HepG2 (cell line): Measurements from ENCODE around the gene SIN3A. TPM values are rescaled to one million over a fixed set of nuclear protein-coding genes. Genes with fewer than 3 reads are reported as not detected.

Experiments
- ATF7-NPFF ChIP-seq: sonication (generic); formaldehyde crosslinking; IDR thresholded peaks from 2 replicates; pipeline ENCODE4 v1.8.1; 2023; ENCODE audit warnings: mild to moderate bottlenecking, low read depth, missing genetic modification reagents, moderate library complexity
- BRCA1 ChIP-seq: sonication (generic); formaldehyde crosslinking; IDR thresholded peaks from 2 replicates; pipeline ENCODE4 v1.4.0; 2020; ENCODE audit warnings: missing genetic modification reagents
- DZIP1 ChIP-seq: sonication (generic); formaldehyde crosslinking; IDR thresholded peaks from 2 replicates; pipeline ENCODE4 v1.5.0; 2020; ENCODE audit warnings: mild to moderate bottlenecking, missing genetic modification reagents
- HDAC6 ChIP-seq: fragments of 200-600 bp; sonication (generic); IDR thresholded peaks from 2 replicates; pipeline ENCODE4 v1.7.0; 2017; ENCODE audit warnings: mild to moderate bottlenecking, antibody characterized with exemption, low read length, low read depth
- PCBP1 ChIP-seq: fragments of 200-400 bp; formaldehyde crosslinking; IDR thresholded peaks from 2 replicates; pipeline ENCODE4 v1.6.1; 2017; ENCODE audit warnings: mild to moderate bottlenecking, low read depth, low read length, borderline replicate concordance
- THAP9 ChIP-seq: sonication (generic); formaldehyde crosslinking; IDR thresholded peaks from 2 replicates; pipeline ENCODE4; 2020; ENCODE audit warnings: missing genetic modification reagents, mild to moderate bottlenecking, borderline replicate concordance
- THYN1 ChIP-seq: sonication (generic); formaldehyde crosslinking; IDR thresholded peaks from 2 replicates; pipeline ENCODE4 v1.8.1; 2023; ENCODE audit warnings: low read depth, mild to moderate bottlenecking, moderate library complexity, missing genetic modification reagents, borderline replicate concordance
- ZFX ChIP-seq: sonication (generic); formaldehyde crosslinking; IDR thresholded peaks from 2 replicates; pipeline ENCODE4 v1.4.0; 2020; ENCODE audit warnings: mild to moderate bottlenecking, low read depth, missing genetic modification reagents, moderate library complexity
- ZNF121 ChIP-seq: sonication (generic); formaldehyde crosslinking; IDR thresholded peaks from 2 replicates; pipeline ENCODE4 v1.5.0; 2020; ENCODE audit warnings: mild to moderate bottlenecking, missing genetic modification reagents
- ZNF605 ChIP-seq: sonication (generic); formaldehyde crosslinking; IDR thresholded peaks from 2 replicates; pipeline ENCODE4 v1.8.0; 2022; ENCODE audit warnings: mild to moderate bottlenecking, missing genetic modification reagents
- ZNF768 ChIP-seq: sonication (generic); formaldehyde crosslinking; IDR thresholded peaks from 2 replicates; pipeline ENCODE4 v1.4.0; 2020; ENCODE audit warnings: missing genetic modification reagents
- ZSCAN29 ChIP-seq: sonication (generic); formaldehyde crosslinking; conservative IDR thresholded peaks from 2 replicates; pipeline ENCODE4 v1.4.0; 2020; ENCODE audit warnings: mild to moderate bottlenecking, missing genetic modification reagents
- ZSCAN31 ChIP-seq: sonication (generic); formaldehyde crosslinking; IDR thresholded peaks from 2 replicates; pipeline ENCODE4 v1.5.0; 2020; ENCODE audit warnings: low read depth, mild to moderate bottlenecking, missing genetic modification reagents
- polyA plus RNA-seq, 8 experiments: library from polyadenylated mRNA; depleted of rRNA in 3 of 8; stranded (reverse) in 7 of 8; unstranded in 1 of 8; fragments of >200 nt; fragmentation: Illumina TruSeq in 4 of 8; extraction: Trizol in 4 of 8; gene quantifications; 2 replicates each; pipeline versions ENCODE4 v1.2.1 to v1.2.3, GENCODE V29; 2011 to 2016; ENCODE audit warnings: low read depth in 4 of 8, missing spikeins in 1 of 8, mixed read lengths in 1 of 8; ENCODE audit not compliant: insufficient read depth in 1 of 8
- total RNA-seq, 5 experiments: library from RNA; depleted of rRNA; stranded (reverse); fragments of >200 nt; fragmentation: Illumina TruSeq; extraction: Trizol; gene quantifications; 2 replicates each; pipeline ENCODE4 v1.2.3, GENCODE V29; 2016; ENCODE audit warnings: low read depth in 1 of 5
- TF ChIP-seq, protein P1 (sequence below): sonication (generic); formaldehyde crosslinking; IDR thresholded peaks from 2 replicates; pipeline ENCODE4 v1.4.0; 2020; ENCODE audit warnings: missing genetic modification reagents
- TF ChIP-seq, protein P2 (sequence below): sonication (generic); formaldehyde crosslinking; IDR thresholded peaks from 2 replicates; pipeline ENCODE4 v1.8.1; 2023; ENCODE audit warnings: mild to moderate bottlenecking, inconsistent platforms, moderate library complexity, missing genetic modification reagents, borderline replicate concordance

Gene SIN3A
- total and polyA plus RNA-seq, 2 of the 13 experiments (the other 11 are each of a cell fraction or from before 2014, with no cell fraction given) = 16.1 to 28.1 TPM

- TF ChIP-seq, protein P1, sequence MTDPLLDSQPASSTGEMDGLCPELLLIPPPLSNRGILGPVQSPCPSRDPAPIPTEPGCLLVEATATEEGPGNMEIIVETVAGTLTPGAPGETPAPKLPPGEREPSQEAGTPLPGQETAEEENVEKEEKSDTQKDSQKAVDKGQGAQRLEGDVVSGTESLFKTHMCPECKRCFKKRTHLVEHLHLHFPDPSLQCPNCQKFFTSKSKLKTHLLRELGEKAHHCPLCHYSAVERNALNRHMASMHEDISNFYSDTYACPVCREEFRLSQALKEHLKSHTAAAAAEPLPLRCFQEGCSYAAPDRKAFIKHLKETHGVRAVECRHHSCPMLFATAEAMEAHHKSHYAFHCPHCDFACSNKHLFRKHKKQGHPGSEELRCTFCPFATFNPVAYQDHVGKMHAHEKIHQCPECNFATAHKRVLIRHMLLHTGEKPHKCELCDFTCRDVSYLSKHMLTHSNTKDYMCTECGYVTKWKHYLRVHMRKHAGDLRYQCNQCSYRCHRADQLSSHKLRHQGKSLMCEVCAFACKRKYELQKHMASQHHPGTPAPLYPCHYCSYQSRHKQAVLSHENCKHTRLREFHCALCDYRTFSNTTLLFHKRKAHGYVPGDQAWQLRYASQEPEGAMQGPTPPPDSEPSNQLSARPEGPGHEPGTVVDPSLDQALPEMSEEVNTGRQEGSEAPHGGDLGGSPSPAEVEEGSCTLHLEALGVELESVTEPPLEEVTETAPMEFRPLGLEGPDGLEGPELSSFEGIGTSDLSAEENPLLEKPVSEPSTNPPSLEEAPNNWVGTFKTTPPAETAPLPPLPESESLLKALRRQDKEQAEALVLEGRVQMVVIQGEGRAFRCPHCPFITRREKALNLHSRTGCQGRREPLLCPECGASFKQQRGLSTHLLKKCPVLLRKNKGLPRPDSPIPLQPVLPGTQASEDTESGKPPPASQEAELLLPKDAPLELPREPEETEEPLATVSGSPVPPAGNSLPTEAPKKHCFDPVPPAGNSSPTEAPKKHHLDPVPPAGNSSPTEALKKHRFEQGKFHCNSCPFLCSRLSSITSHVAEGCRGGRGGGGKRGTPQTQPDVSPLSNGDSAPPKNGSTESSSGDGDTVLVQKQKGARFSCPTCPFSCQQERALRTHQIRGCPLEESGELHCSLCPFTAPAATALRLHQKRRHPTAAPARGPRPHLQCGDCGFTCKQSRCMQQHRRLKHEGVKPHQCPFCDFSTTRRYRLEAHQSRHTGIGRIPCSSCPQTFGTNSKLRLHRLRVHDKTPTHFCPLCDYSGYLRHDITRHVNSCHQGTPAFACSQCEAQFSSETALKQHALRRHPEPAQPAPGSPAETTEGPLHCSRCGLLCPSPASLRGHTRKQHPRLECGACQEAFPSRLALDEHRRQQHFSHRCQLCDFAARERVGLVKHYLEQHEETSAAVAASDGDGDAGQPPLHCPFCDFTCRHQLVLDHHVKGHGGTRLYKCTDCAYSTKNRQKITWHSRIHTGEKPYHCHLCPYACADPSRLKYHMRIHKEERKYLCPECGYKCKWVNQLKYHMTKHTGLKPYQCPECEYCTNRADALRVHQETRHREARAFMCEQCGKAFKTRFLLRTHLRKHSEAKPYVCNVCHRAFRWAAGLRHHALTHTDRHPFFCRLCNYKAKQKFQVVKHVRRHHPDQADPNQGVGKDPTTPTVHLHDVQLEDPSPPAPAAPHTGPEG (CRISPR knock-in tag) = 0 out of 2 replicates have a peak, but pooled peaks have one; percentile 64
- TF ChIP-seq ZNF121 (CRISPR knock-in tag) (peak; percentile 9; the same call in 1 of the 2 replicates), ZNF605 (CRISPR knock-in tag) (peak; percentile 79), BRCA1 (CRISPR knock-in tag) (no peak; the same call in 1 of the 2 replicates), THYN1 (no peak), HDAC6 (no peak), ZSCAN31 (0 out of 2 replicates have a peak, but pooled peaks have one; percentile 69), PCBP1 (0 out of 2 replicates have a peak, but pooled peaks have one; percentile 47), ATF7-NPFF (CRISPR knock-in tag) (0 out of 2 replicates have a peak, but pooled peaks have one; percentile 75), ZFX (peak; percentile 90), THAP9 (CRISPR knock-in tag) (peak; percentile 79; the same call in 1 of the 2 replicates), DZIP1 (CRISPR knock-in tag) (0 out of 2 replicates have a peak, but pooled peaks have one; percentile 51), ZSCAN29 (CRISPR knock-in tag) (no peak), ZNF768 (no peak)
- TF ChIP-seq, protein P2, sequence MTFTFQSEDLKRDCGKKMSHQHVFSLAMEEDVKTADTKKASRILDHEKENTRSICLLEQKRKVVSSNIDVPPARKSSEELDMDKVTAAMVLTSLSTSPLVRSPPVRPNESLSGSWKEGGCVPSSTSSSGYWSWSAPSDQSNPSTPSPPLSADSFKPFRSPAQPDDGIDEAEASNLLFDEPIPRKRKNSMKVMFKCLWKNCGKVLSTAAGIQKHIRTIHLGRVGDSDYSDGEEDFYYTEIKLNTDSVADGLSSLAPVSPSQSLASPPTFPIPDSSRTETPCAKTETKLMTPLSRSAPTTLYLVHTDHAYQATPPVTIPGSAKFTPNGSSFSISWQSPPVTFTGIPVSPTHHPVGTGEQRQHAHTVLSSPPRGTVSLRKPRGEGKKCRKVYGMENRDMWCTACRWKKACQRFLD (CRISPR knock-in tag) = peak; percentile 68; the same call in 1 of the 2 replicates
These were observed 115.7 kb downstream of the SIN3A start, which contains the start of gene COMMD4 (continued) for GRCh38 chr15:75335705-75336355.
